ENCODE results near the gene AGPAT2.
"Not testable (repeated sequence)": the region's sequence is repeated elsewhere in the genome, so short reads cannot be mapped to it uniquely, and the experiment has no call there.

AGPAT2 gene

GRCh38 chr9:136645352-136645902, 41.8 kb downstream of the AGPAT2 start:
- no peak for DNase-seq (ENCODE audit: low read depth, low spot score)

GRCh38 chr9:136644593-136645351, 42.5 kb downstream of the AGPAT2 start:
- peak; percentile 38 for DNase-seq (ENCODE audit: low read depth, low spot score)

- no peak for DNase-seq (ENCODE audit: low read depth, low spot score)
Measured at GRCh38 chr9:136644343-136644592, 43.0 kb downstream of the AGPAT2 start.

GRCh38 chr9:136643596-136644342, 43.5 kb downstream of the AGPAT2 start:
- DNase-seq (ENCODE audit: low read depth, low spot score), result no peak

- DNase-seq (ENCODE audit: low read depth, low spot score), result no peak
Measured at GRCh38 chr9:136642439-136642921, 44.8 kb downstream of the AGPAT2 start.

GRCh38 chr9:136640171-136641111, 46.8 kb downstream of the AGPAT2 start:
- no peak for DNase-seq (ENCODE audit: low read depth, low spot score)

- DNase-seq (ENCODE audit: low read depth, low spot score), result no peak
Measured at GRCh38 chr9:136634904-136635303, 52.4 kb downstream of the AGPAT2 start.

- not testable (repeated sequence) for DNase-seq (ENCODE audit: low read depth, low spot score)
Measured at GRCh38 chr9:136632491-136633106, 54.7 kb downstream of the AGPAT2 start.

- DNase-seq (ENCODE audit: low read depth, low spot score), result not testable (repeated sequence)
Measured at GRCh38 chr9:136632072-136632471, 55.2 kb downstream of the AGPAT2 start.

GRCh38 chr9:136631038-136632000, 55.9 kb downstream of the AGPAT2 start:
- DNase-seq (ENCODE audit: low read depth, low spot score), result peak; percentile 50

- no peak for DNase-seq (ENCODE audit: low read depth, low spot score)
Measured at GRCh38 chr9:136630662-136630992, 56.6 kb downstream of the AGPAT2 start.

GRCh38 chr9:136629879-136630661, 57.2 kb downstream of the AGPAT2 start:
- DNase-seq (ENCODE audit: low read depth, low spot score), result no peak

- DNase-seq (ENCODE audit: low read depth, low spot score), result no peak
Measured at GRCh38 chr9:136629001-136629878, 58.0 kb downstream of the AGPAT2 start.

- no peak for DNase-seq (ENCODE audit: low read depth, low spot score)
Measured at GRCh38 chr9:136628268-136628667, 59.0 kb downstream of the AGPAT2 start.

GRCh38 chr9:136627703-136628102, 59.6 kb downstream of the AGPAT2 start:
- no peak for DNase-seq (ENCODE audit: low read depth, low spot score)

GRCh38 chr9:136626740-136627642, 60.3 kb downstream of the AGPAT2 start:
- no peak for DNase-seq (ENCODE audit: low read depth, low spot score)

- DNase-seq (ENCODE audit: low read depth, low spot score), result no peak
Measured at GRCh38 chr9:136626066-136626725, 61.1 kb downstream of the AGPAT2 start.

All from activated CD4-positive, CD25-positive, alpha-beta regulatory T cell treated with anti-CD3 and anti-CD28 coated beads, Interleukin-2, amount 50 U/mL, for 16 hours (primary cell).